Superior temporal gyrus (tissue), 1 donor: ENCODE data around the gene MRPL14.
A peak's percentile ranks its signal among the peaks of the same experiment; 100 is the strongest.

Experiments
- DNase-seq: peaks from one replicate; pipeline ENCODE4 v3.0.0-alpha.2; 2016; ENCODE audit errors: extremely low spot score

Gene MRPL14

GRCh38 chr6:44127186-44128019 is at the start of gene MRPL14, which contains the start of gene TMEM63B:
TSS of gene MRPL14 (minus strand) at chr6:44127452. CDS start at chr6:44116611, 10,841 bp downstream.
TSS of gene TMEM63B (plus strand) at chr6:44127554. CDS start at chr6:44134585, 7,031 bp downstream.
- DNase-seq: peak; percentile 84

- DNase-seq: no peak
Observed at GRCh38 chr6:44176130-44176761, 49.0 kb upstream of the MRPL14 start.

GRCh38 chr6:44172731-44173500 is 45.7 kb upstream of the MRPL14 start:
- DNase-seq: peak; percentile 88

- no peak for DNase-seq
Observed at GRCh38 chr6:44171899-44172546, 44.8 kb upstream of the MRPL14 start.

- DNase-seq: no peak
Observed at GRCh38 chr6:44169886-44170570, 42.8 kb upstream of the MRPL14 start.

GRCh38 chr6:44169154-44169553 is 41.9 kb upstream of the MRPL14 start:
- DNase-seq: no peak

GRCh38 chr6:44167567-44167966 is 40.3 kb upstream of the MRPL14 start:
- DNase-seq: no peak

- DNase-seq: no peak
Observed at GRCh38 chr6:44166591-44167184, 39.4 kb upstream of the MRPL14 start.

GRCh38 chr6:44166116-44166515 is 38.9 kb upstream of the MRPL14 start:
- DNase-seq: no peak

GRCh38 chr6:44162876-44163625 is 35.8 kb upstream of the MRPL14 start:
- DNase-seq: no peak

- DNase-seq: no peak
Observed at GRCh38 chr6:44161997-44162338, 34.7 kb upstream of the MRPL14 start.

- no peak for DNase-seq
Observed at GRCh38 chr6:44158770-44159228, 31.5 kb upstream of the MRPL14 start, which contains the start of gene CAPN11. TSS of gene CAPN11 (plus strand) at chr6:44158820. CDS start at chr6:44158849, 29 bp downstream.

GRCh38 chr6:44157152-44157521 is 29.9 kb upstream of the MRPL14 start:
- no peak for DNase-seq

GRCh38 chr6:44156494-44157151 is 29.4 kb upstream of the MRPL14 start:
- no peak for DNase-seq

GRCh38 chr6:44154067-44154466 is 26.8 kb upstream of the MRPL14 start:
- DNase-seq: no peak

- no peak for DNase-seq
Observed at GRCh38 chr6:44152533-44152932, 25.3 kb upstream of the MRPL14 start.

- DNase-seq: no peak
Observed at GRCh38 chr6:44152109-44152461, 24.8 kb upstream of the MRPL14 start.

GRCh38 chr6:44151348-44152108 is 24.3 kb upstream of the MRPL14 start:
- DNase-seq: peak; percentile 67
